SK-N-SH (cell line): ENCODE measurements around the gene TRIM38.

ENCODE experiments used
- CHD2 ChIP-seq: fragments of 150-350 bp; IDR thresholded peaks from 2 replicates; pipeline ENCODE4 v1.6.1; 2018; ENCODE audit warnings: low read length; ENCODE audit not compliant: partially characterized antibody
- EP300 ChIP-seq, 2 experiments: IDR thresholded peaks; 2 replicates each; pipeline versions ENCODE4 v1.4.0 to v1.6.1; 2012; ENCODE audit warnings: borderline replicate concordance in 1 of 2, low read depth in 1 of 2, low read length in 1 of 2
- EZH2phosphoT487 ChIP-seq: fragments of 200-600 bp; sonication (generic); IDR thresholded peaks from 2 replicates; pipeline ENCODE4 v1.6.1; 2017; ENCODE audit warnings: low read depth, mixed run types, mild to moderate bottlenecking, antibody characterized with exemption, moderate library complexity, borderline replicate concordance
- GATA2 ChIP-seq: sonication (generic); formaldehyde crosslinking; IDR thresholded peaks from 2 replicates; pipeline ENCODE4 v1.5.0; 2020; ENCODE audit warnings: mild to moderate bottlenecking, missing genetic modification reagents
- JUND ChIP-seq: IDR thresholded peaks from 2 replicates; pipeline ENCODE4 v1.4.0; 2012
- NRF1 ChIP-seq: IDR thresholded peaks from 2 replicates; pipeline ENCODE4 v1.6.1; 2012; ENCODE audit warnings: low read depth, mild to moderate bottlenecking, low read length
- POLR2AphosphoS5 ChIP-seq: IDR thresholded peaks from 2 replicates; pipeline ENCODE4 v1.6.1; 2012; ENCODE audit warnings: low read depth, low read length
- RAD21 ChIP-seq: IDR thresholded peaks from 2 replicates; pipeline ENCODE4 v1.6.1; 2012; ENCODE audit warnings: mild to moderate bottlenecking, low read length
- RFX5 ChIP-seq: IDR thresholded peaks from 2 replicates; pipeline ENCODE4 v1.6.1; 2012; ENCODE audit warnings: mild to moderate bottlenecking, improper control_type of control experiment, low read length
- SMC3 ChIP-seq: IDR thresholded peaks from 2 replicates; pipeline ENCODE4 v1.6.1; 2012; ENCODE audit warnings: low read depth, low read length, improper control_type of control experiment
- TEAD4 ChIP-seq: IDR thresholded peaks from 2 replicates; pipeline ENCODE4 v1.4.0; 2012; ENCODE audit warnings: mild to moderate bottlenecking, borderline replicate concordance; ENCODE audit not compliant: insufficient read depth
- TF ChIP-seq, protein P1 (sequence below): fragments of 200-600 bp; sonication (generic); IDR thresholded peaks from 2 replicates; pipeline ENCODE4 v1.6.1; 2017; ENCODE audit warnings: antibody characterized with exemption, mild to moderate bottlenecking, moderate library complexity
- TF ChIP-seq, protein P2 (sequence below): IDR thresholded peaks from 2 replicates; pipeline ENCODE4 v1.4.0; 2012; ENCODE audit warnings: low read depth, borderline replicate concordance
- TF ChIP-seq, protein P3 (sequence below): IDR thresholded peaks from 2 replicates; pipeline ENCODE4 v1.6.1; 2012; ENCODE audit warnings: mild to moderate bottlenecking, low read depth, low read length, moderate library complexity

DNA sequence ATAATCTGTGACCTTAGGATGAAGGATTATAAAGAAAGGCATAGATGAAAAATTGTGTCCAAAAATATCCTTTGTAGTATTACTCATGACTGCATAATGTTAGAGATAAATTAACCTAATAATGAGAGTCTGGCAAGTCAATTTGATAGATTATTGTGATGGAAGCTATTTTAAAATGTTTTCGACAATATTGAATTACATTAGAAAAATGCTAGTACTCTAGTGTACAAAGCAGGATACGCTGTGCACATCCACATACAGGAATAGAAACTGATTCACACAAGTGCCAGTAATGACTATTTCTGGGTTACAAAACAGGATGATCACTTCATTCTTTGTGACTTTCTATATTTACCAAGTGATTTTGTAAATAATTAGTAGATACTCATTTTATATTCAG lies 35.4 kb upstream of the TRIM38 start:
- TF ChIP-seq, protein P1, sequence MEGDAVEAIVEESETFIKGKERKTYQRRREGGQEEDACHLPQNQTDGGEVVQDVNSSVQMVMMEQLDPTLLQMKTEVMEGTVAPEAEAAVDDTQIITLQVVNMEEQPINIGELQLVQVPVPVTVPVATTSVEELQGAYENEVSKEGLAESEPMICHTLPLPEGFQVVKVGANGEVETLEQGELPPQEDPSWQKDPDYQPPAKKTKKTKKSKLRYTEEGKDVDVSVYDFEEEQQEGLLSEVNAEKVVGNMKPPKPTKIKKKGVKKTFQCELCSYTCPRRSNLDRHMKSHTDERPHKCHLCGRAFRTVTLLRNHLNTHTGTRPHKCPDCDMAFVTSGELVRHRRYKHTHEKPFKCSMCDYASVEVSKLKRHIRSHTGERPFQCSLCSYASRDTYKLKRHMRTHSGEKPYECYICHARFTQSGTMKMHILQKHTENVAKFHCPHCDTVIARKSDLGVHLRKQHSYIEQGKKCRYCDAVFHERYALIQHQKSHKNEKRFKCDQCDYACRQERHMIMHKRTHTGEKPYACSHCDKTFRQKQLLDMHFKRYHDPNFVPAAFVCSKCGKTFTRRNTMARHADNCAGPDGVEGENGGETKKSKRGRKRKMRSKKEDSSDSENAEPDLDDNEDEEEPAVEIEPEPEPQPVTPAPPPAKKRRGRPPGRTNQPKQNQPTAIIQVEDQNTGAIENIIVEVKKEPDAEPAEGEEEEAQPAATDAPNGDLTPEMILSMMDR, result no peak
- TF ChIP-seq GATA2 (CRISPR knock-in tag), result no peak
- peak in 1 of 2 experiments; percentile 91; a peak in 2 of 4 replicates for TF ChIP-seq EP300 (IDR thresholded peaks at IDR 0.05; ENCODE audit: borderline replicate concordance in 1 of 2, low read depth in 1 of 2, low read length in 1 of 2)
- TF ChIP-seq, protein P2, sequence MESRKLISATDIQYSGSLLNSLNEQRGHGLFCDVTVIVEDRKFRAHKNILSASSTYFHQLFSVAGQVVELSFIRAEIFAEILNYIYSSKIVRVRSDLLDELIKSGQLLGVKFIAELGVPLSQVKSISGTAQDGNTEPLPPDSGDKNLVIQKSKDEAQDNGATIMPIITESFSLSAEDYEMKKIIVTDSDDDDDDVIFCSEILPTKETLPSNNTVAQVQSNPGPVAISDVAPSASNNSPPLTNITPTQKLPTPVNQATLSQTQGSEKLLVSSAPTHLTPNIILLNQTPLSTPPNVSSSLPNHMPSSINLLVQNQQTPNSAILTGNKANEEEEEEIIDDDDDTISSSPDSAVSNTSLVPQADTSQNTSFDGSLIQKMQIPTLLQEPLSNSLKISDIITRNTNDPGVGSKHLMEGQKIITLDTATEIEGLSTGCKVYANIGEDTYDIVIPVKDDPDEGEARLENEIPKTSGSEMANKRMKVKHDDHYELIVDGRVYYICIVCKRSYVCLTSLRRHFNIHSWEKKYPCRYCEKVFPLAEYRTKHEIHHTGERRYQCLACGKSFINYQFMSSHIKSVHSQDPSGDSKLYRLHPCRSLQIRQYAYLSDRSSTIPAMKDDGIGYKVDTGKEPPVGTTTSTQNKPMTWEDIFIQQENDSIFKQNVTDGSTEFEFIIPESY, result no peak
- no peak for TF ChIP-seq RAD21
- no peak for TF ChIP-seq RFX5
- TF ChIP-seq JUND, result no peak
- no peak for TF ChIP-seq SMC3
- no peak for TF ChIP-seq EZH2phosphoT487
- no peak for TF ChIP-seq POLR2AphosphoS5
- no peak for TF ChIP-seq TEAD4
- TF ChIP-seq CHD2, result peak; percentile 50
- TF ChIP-seq, protein P3, sequence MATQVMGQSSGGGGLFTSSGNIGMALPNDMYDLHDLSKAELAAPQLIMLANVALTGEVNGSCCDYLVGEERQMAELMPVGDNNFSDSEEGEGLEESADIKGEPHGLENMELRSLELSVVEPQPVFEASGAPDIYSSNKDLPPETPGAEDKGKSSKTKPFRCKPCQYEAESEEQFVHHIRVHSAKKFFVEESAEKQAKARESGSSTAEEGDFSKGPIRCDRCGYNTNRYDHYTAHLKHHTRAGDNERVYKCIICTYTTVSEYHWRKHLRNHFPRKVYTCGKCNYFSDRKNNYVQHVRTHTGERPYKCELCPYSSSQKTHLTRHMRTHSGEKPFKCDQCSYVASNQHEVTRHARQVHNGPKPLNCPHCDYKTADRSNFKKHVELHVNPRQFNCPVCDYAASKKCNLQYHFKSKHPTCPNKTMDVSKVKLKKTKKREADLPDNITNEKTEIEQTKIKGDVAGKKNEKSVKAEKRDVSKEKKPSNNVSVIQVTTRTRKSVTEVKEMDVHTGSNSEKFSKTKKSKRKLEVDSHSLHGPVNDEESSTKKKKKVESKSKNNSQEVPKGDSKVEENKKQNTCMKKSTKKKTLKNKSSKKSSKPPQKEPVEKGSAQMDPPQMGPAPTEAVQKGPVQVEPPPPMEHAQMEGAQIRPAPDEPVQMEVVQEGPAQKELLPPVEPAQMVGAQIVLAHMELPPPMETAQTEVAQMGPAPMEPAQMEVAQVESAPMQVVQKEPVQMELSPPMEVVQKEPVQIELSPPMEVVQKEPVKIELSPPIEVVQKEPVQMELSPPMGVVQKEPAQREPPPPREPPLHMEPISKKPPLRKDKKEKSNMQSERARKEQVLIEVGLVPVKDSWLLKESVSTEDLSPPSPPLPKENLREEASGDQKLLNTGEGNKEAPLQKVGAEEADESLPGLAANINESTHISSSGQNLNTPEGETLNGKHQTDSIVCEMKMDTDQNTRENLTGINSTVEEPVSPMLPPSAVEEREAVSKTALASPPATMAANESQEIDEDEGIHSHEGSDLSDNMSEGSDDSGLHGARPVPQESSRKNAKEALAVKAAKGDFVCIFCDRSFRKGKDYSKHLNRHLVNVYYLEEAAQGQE, result no peak
- TF ChIP-seq NRF1, result no peak
